CD4-positive, alpha-beta T cell treated with Interleukin-17A for 1 hour (primary cell): ENCODE data around the gene FRMD1.
"Not testable (repeated sequence)": the region's sequence is repeated elsewhere in the genome, so short reads cannot be mapped to it uniquely, and the experiment has no call there.

Experiments
- DNase-seq: peaks from one replicate; pipeline ENCODE4 v3.0.0-alpha.2; 2020

Gene FRMD1

DNA sequence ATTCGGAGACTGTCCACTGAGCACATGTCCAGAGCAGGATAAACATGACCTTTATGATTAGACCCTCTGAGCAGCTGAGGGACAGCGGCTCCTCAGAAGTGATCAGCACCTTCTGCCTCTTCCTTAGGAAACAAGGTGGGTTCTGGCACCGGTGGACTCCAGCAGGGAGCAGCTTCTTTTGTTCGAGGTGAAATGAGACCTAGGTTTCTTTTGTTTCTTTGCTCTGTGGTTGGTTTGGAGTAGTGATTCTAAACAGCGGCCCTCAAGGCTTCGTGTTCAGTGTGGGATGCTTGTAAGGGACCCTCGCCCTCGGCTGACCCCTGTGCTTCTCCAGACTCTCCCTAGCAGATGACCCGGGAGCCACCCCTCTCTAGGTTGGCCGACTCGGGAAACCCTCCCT lies 14.6 kb upstream of the FRMD1 start:
- no peak for DNase-seq

DNA sequence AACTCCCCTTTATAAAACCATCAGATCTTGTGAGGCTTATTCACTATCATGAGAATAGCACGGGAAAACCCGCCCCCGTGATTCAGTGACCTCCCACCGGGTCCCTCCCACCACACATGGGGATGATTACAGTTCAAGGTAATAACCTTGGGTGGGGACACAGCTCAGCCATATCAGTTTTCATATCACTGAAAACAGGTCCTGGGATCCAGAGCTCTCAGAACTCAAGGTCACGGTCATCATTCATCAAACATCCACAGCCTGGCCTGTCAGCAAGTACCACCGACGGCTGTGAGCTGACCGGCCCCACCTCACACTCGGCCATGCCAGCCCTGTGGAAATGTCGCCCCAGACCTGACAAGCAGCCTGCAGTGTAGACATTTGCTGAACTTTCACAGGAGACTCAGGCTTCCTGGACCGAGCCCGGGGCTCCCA lies 14.1 kb upstream of the FRMD1 start:
- DNase-seq = no peak

DNA sequence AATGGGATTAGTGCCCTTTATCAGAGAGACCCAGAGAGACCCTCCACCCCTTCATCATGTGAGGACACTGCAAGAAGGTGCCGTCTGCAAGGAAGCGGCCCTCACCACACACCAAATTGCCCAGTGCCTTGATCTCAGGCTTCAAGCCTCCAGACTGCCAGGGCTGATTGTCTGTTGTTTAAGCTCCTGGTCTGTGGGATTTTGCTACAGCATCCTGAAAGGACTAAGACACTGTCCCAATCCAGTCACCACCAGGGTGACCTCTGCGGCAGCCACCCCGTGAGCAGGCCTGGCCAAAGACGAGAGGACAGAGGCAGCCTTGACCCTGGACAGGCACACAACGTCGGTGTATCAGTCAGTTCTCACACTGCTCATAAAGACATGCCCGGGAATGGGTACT lies 13.5 kb upstream of the FRMD1 start:
- no peak for DNase-seq

DNA sequence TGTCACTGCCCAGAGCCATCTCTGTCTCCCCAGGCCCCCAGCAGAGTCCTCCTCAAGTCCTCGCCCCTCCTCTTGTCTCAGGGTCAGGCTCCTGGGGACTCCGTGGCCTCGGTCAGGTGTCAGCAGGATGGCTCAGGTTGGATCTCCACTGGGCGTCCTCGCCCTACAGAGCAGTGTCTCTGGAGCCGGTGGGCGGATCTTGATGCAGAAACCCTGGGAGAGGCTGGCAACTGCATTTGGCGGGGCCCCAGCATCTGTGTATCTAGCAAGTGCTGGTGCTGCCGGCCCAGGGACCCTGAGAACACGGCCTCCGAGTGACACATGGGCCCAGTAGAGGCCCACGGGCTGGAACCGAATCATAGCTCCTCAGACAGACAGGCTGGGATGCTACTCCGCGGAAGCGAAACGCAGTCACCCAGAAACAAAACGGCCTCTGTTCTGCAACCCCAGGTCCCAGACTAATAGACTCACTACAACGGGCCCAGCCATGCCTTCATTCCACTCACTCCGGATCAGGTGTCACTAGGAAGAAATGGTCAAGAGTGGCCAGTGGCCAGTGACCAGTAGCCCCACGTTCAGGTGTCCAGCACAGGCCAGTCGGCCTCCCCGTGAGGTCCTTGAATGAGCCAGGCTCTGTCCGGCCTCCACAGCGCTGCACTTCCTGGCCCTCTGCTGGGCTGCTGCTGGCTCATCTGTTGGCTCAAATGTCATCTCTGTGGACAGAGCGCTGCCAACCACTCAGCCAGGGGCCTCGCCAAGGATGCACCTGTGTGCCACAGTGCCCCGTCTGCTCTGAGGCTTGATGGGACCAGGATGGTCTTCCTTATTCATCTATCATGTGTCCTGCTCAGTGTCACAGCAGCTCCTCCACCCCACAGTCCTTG lies 12.6 kb upstream of the FRMD1 start:
- DNase-seq = no peak

DNA sequence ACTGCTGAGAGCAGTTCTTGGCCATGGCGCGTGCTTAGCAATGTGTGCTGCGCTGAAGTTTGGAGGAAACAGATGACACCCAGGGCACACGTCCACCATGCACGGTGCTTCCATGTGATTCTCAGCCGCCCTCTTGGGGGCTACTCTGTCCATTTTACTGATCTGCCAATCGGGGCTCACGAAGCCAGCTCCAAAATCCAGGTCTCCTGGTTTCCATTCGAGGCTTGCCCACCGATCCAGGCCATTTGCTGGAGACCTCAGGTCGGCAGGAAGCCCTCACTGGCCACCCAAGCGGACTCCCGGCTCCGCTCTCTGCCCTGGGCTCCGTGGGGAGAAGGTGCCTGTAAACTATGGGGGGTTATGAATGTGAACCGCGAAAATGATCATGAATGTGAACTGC lies 11.7 kb upstream of the FRMD1 start:
- DNase-seq = no peak

DNA sequence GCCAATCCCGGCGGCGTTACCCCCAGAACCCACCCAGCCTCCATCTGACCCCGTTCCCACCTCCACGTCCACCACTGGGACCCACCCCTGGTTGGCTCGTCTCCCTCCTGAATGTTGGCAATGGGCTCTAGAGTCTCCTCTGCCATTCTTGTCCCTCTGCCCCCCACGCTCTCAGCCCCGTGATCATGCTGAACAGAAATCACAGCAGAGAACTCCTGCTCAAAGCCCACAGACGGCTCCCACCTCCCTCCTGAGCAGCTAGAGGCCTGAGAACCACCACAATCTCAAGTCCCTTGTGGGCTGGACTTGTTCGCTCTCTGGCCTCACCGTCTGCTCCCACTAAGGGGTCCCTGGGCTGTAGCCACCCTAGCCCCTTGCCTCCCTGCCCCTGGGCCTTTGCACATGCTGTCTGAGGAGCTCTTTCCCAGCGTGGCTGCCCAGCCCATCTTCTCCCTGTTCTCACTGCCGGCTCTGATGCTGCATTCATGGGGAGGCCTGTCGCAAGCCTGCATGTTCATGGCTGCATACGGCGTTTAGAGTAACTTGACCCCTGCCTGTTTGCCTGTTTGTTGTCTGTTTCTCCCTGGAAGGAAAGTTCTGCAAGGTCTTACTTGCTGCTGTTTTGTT lies 11.2 kb upstream of the FRMD1 start:
- no peak for DNase-seq

DNA sequence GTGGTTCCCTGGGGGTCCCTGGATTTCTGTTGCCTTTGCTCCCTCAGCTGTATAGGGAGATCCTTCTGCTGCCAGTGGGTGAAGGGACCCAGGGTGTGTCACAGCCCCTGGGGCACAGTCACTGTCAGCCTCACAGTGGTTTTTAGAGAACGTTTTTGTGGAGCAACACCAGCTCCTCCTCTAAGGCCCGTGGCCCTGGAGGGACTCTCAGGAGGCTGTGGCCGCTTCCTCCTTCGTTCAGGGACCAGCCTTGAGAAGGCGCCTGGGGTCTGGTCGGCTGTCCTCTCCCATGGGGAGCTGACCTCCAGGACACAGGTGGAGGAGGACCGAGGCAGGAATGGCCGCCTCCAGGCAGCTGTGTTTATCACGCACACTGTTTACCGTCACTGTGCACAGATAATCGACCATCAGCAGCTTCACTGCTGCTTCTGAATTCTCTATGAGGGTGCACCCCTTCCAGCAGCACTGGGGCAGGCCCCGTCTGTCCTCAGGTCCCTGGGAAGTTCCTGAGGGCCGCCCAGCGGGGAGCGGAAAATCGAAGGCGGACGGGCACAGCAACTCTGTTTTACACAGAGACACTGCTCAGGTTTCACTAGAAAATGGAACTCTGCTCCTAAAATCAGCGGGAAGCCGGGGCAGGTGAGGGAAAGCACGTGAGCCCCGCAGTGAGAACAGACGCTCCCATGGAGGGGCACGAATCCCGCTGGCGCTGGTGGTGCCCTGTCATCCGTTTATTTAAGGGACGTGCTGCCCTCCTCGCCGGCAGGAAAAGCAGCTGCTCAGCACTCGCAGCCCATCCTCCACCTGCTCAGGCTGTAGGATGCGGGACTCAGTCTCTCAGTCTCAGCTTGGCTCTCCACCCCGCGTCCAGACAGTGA lies 10.4 kb upstream of the FRMD1 start:
- no peak for DNase-seq

DNA sequence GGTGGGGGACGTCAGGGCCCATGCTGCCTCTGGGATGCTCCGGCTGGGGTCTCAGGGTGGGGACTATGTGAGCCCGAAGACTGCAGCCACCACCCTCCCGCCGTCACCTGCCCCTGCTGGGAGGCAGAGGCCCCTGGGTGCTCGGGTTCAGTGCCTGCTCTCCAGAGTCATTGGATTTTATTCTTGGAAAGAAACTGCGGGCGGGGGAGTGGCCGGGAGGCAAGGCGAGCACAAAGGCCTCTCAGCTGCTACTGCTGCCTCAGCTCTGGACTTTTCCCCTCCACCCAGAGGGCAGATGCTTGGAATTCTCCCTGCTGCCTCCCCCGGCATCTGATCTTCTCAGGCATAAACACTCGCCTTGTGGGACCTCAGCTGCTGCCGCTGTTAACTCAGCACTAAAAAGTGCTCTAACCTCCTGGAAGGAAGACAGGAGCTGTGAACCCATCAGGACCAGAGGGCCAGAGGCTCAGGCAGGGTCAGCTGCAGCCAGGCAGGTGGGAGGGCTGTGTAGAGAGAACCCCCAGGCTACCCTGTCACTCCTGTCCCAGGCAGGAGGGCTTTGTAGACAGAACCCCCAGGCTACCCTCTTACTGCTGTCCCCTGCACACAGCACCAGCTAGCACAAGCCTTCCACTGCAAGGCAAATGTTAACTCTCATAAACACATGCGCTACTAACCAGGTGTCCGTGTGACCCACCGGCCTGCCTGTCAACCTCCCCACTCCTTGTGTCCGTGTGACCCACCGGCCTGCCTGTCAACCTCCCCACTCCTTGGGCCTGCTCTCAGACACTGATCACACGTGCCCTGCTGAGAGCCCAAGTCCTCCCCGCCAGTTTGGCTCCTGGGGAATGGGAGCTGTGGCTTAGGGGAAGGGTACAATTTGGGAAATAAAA lies 9.4 kb upstream of the FRMD1 start:
- no peak for DNase-seq

DNA sequence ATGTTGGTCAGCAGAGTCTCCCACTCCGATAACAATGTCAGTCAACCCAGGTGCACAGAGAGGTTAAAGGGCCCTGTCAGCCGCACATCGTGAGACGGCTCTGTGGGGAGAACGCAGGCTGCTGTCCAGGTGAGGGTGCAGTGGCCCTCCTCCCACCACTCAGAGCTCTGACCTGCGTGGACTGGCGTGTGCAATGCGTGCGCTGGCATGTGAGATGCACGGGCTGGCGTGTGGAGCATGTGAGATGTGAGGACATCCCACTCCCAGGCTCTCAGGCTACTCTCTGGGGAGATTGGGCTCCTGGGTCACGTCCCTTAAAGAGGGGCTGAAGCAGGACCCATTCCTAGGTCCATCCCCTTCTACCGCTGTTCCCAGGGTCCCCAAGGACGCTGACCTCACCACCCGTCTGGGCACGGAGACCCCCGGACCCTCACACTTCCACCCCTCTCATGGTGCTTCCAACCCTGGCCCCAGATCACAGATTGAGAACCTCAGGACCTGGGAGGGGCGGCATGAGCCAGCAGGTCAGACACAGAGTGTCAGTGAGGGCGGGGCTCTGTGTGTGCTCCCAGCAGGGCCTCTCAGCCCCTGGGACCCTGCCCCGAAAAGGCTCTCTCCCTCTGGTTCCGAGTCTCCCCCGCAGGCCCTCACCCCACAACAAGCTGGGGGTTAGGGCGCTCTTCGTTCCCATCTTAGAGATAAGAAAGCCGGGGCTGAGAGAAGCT lies 8.6 kb upstream of the FRMD1 start:
- no peak for DNase-seq

DNA sequence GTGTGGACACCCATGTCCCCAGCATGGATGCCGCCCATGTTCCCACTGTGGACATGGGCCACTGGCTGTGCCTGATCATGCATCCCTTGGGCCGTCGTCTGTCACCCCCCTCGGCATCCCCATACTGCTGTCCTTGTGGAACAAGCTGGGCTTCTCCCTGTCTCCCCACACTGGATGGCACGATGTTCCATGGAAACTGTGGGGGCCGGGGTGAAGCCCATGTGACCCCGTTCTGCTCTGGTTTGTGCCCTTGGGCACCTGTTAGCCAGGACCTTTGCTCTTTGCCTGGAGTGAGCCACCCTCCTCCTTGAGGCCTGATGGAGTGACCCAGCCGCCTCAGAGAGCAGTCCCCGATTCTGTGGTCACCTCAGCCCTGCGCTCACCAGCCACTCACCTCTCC lies 7.6 kb upstream of the FRMD1 start:
- DNase-seq = no peak

DNA sequence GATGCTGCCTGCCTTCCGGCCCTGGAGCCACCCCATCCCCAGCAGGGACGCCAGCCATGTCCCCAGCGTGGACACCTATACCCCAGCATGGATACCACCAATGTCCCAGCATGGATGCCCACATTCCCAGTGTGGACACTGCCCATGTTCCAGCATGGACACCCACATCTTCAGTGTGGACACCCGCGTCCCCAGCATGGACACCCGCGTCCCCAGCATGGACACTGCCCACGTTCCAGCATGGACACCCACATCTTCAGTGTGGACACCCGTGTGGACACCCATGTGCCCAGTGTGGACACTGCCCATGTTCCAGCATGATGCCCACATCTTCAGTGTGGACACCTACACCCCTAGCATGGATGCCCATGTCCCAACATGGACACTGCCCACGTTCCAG lies 7.1 kb upstream of the FRMD1 start:
- DNase-seq = no peak

DNA sequence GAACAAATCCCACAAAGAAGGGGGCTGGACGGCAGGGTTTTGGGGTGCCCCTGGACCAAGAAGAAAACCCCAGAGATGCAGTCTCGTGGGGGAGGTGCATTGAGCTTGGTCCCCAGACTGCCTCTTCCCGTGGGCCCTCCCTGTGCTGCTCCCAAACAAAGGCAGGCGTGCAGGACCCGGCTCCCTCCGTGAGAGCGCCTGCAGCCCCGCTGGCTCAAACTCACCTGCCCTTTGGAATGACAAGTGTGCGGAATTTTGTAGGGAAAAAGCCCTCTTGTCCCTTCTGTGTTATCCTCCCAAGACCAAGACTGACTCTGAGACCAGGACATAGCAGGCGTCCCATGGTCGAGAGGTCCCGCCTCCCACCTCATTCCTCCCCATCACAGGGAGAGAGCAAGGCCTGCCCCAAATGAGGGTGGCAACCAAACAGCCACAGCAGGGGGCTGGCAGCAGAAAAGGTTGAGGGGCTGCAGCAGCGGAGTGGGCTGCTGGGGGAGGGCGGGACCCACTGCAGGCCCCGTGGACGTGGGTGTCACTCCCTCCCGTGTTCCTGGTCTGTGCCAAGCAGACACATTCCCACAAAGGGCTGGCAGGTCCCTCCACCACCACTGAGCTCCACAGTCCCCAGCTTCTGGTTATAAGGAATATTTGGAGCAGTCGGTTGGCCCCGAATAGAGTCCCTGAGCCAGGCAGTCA lies 5.6 kb upstream of the FRMD1 start:
- no peak for DNase-seq

DNA sequence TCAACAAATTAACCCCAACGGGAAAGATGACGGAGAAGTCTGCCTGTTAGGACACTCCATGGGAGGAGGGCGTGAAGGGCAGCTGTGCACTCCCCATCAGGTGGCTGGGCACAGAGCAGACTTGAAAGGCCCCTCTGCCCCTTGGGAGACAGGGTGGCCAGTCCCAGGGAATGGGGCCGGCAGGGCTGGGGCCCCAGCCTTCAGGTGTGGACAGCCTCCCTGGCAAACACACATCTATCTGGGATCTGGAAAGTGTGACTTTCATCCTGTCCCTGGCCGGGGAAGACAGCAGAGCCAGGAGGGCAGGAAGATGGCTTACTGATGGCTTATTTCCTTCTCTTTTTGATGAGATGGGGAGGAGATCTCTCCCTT lies 4.5 kb upstream of the FRMD1 start:
- DNase-seq = no peak

DNA sequence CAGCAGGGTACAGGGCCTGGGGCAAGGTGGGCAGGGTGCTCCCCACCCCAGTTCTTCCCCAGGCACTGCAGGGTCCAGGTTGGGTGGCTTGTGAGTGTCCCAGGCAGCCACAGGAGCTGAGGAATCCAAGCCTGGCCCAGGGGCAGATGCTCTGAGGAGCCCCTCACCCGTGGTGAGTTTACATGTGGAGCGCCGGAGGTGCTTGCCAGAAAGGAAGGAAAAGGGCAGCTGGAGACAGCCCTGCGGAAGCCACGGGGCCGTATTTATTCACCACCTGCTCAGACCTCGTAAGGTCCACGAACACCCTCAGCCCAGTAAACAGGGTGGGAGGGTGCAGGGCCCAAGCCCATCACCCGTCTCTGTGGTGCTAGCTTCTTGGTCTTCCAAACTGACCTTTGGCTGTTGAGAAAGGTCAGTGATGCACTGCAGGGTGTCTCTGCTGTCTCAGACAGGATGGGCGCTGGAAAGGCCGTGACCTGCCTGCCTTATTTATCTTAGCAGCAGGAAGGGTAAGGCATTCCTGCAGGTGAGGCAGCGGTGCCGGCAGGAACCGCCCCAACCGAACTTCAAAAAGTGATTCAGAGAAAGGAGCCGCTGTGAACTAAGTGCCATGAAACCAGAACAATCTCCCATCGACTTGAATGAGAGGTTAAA lies 4.0 kb upstream of the FRMD1 start:
- no peak for DNase-seq

DNA sequence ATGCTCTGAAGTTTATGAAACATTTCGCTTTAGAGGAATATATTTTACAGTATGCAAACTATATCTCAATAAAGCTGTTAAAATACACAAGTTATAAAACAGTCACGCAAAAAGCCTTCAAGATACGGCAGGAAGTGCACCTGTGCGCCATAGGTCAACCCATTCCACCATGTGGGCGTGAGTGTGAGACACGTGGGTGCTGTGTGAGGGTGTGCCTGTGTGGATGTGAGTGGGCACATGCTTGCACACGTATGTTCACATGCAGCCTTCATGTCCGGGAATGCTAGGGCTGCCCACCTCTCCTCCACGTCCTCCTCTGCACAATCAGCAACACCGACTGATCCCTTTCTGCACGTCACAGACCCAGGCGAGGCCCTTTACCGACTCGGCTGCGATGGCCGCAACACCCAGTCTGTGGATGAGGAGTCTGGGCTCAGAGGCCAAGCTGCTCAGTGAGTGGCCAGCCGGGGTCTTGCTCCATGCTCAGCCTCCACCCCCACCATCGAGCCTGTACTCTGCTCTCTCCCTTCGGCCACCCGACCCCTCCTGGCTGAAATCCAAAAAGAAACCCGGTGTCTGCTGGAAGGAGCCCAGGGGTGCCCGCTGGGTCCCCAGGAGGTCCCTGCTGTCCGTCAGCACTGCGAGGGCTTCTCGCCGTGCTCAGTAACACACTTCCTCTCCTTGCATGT lies 3.0 kb upstream of the FRMD1 start:
- DNase-seq = no peak

DNA sequence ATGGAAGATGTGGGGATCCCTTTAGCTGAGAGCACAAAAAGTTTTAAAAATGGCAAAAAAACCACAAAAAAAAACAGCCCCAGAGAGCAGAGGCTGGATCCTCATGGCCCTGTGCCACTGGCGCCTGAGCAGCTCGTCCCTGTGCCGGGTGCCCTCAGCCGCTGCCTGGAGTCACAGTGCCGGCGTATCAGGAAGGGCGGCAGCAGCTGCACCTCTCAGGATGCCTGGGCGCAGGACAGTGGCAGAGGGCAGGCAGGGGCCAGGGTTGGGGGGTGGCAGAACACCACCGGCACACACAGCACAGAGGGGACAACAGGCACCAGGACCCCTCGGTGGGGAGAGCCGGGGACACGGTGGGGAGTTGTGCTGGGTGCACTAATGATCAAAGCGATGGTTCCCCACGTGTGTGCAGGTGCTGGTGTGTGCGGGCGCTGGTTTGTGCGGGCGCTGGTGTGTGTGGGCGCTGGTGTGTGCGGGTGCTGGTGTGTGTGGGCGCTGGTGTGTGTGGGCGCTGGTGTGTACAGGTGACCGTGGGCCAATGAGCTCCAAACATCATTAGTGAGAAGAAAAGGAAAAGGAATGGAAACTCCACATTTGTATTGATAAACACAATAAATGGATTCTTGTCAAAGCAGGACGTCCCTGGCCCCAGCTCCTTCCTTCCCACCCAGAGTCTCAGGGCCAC lies 1.5 kb upstream of the FRMD1 start:
- no peak for DNase-seq

DNA sequence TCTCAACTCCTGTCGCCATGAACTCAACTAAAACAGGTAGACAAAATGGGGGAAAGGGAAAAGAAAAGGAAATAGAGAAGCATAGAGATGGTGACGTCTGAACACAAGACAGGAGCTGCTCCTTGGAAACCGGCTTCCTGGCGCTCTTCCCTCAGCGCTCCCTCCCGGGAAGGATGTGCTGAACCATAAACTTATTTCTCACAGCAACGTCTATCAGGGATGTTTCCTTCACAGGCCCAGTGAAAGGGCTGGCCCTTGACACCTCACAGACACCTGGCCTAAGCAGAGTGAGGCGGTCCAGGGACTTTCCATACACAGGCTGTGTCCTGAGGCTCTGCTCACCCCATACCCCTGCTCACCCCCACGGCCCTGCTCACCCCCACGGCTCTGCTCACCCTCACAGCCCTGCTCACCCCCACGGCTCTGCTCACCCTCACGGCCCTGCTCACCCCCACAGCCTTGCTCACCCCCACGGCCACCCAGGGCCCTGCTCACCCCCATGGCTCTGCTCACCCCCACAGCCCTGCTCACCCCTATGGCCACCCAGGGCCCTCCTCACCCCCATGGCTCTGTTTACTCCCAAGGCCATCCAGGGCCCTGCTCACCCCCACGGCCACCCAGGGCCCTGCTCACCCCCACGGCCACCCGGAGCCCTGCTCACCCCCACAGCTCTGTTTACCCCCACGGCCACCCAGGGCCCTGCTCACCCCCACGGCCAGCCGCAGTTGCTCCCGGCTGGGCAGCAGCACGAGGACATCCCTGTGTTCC lies 653 bp downstream of the FRMD1 start:
- DNase-seq = no peak

DNA sequence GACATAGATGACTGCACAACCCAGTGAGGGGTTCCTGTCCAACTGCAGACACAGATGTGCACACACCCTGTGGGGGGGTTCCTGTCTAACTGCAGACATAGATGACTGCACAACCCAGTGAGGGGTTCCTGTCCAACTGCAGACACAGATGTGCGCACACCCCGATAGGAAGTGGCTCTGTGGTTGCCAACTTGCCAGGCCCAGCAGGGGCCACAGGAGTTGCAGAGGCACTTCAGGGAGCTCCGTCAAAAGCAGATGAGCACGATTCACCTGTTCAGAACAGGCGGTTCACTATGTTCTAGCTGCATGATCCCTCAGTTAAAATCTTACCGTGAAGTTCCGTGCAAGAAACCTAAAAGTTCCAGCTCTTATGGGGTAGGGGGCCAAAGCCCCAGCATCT lies 1.6 kb downstream of the FRMD1 start:
- not testable (repeated sequence) for DNase-seq

DNA sequence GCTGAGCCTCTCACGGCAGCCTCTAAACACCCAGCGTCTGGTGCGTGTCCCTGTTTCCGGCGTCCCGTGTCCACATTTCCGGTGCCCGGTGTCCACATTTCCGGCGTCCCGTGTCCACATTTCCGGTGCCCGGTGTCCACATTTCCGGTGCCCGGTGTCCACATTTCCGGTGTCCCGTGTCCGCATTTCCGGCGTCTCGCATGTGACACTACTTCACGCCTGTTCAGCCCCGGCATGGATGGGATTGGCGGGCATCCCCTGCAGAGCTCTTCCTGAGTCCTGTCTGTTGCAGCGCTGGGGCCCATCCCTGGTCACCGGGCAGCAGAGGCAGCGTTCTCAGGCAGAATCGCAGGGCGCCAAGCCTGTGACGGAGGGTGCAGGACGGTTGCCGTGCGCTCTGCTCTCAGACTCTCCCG lies 3.2 kb downstream of the FRMD1 start:
- no peak for DNase-seq
